NOMO-1 treated with DMSO at 0.1 percent for 48 hours (cell line): ENCODE measurements around the gene DROSHA.

Experiments used
- DNase-seq: peaks from one replicate; lab custom pipeline; 2025; ENCODE audit not compliant: unreplicated experiment; lab: John Stamatoyannopoulos, UW

DROSHA gene

DNA sequence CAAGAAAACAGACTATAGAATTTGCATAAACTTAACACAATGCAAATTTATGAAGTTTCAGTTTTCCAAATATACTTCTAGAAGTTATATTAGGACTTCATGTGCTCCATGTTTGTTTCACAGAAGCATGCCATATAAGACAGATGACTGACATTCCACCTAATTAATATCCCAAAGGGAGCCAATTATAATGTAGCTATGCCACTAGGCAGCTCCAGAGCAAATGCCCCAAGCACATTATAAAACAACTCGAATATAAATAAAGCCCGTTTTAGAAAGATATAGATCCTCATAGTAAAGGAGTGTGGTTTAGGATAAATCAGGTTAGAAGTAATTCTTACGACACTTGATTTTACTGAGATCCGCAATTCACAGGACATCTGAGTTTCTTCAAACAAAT, 8.9 kb downstream of the DROSHA start:
- no peak for DNase-seq

DNA sequence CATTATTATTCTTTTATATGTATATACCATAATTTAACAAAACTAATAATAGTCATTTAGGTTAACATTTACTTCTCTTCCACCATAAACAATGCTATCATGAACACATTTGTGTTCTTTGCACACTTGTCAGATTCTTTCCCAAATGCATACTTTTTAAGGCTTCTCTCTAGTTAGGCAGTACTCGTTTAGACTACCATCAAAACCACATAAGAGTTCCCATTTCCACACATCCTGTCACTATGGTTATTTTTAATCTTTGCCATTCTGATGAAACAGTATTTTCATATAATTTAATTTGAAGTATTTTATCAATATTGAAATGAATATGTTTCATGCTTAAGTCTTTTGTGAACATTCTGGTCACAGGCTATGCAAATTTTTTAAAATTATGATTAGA, 15.1 kb downstream of the DROSHA start:
- peak; percentile 65 for DNase-seq

DNA sequence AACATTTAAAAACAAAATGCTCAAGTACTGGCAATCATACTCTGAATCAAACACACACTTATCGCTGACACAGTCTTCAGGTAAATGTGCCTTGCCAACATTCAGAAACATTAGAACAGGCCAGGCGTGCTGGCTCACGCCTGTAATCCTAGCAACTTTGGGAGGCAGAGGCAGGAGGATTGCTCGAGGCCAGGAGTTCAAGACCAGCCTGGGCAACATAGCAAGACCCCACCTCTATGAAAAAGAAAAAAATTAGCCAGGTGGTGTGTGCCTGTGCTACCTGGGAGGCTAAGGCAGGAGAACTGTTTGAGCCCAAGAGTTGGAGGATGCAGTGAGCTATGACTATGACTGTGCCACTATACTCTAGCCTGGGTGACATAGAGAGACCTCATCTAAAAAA, 20.6 kb downstream of the DROSHA start:
- no peak for DNase-seq

DNA sequence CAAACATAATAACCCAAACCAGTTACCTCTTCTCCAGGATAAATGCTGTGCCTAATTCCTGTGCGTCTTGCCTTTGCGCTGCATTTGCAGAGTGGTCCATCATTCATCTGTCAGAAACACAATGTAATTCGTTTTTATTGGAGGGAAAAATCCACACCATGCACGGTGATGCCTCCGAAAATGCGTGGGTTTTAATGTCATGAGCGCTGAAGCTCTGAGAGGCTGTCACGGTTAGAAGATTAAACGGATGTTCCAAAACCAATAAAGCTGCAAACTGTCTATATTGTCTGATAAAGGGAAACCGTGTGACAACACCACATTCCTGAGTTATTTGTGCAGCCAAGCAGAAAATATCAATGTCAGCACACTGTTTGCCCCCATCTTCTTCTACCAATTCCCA, 27.4 kb downstream of the DROSHA start:
- no peak for DNase-seq

GRCh38 chr5:31502506-31502905, 29.4 kb downstream of the DROSHA start:
- DNase-seq, result no peak

GRCh38 chr5:31500256-31500655, 31.6 kb downstream of the DROSHA start:
- DNase-seq, result no peak

GRCh38 chr5:31496891-31497290, 35.0 kb downstream of the DROSHA start:
- DNase-seq, result no peak

GRCh38 chr5:31496301-31496700, 35.6 kb downstream of the DROSHA start:
- no peak for DNase-seq

DNA sequence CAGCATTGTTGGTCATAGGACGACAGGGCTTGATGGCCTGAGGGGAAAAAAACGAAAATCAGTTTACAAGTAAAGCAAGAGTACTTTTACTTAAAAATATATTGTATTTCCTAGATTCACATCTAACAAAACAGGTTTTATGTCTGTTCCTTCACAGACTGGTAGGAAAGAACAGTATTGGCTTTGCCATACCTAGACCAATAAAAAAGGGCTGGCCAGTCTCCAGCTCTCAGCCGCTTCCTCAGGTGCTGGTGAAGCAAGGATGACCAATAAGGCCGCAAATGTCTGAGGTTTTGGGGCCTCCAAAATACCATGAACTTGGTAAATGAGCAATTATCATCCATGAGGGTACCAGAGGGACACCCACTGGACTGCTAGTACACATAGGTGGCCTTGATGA, 36.6 kb downstream of the DROSHA start:
- DNase-seq, result no peak

DNA sequence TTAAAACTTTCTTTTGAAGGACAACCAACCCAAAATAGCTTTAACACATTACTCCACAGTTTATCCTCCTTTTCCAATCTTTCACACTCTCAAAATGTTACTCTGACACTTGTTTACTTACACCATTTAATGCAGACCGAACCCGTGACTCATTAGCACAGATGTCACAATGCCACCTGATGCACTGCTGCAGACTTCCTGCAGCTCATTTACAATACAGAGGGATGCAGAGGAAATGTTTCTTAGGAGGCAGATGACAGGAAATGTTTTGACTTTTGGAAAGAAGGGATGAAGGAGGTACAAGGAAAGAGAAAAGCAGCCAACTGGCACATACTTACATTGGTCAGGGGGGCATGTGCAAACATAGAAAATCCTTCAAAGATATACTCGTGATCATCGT, 39.0 kb downstream of the DROSHA start:
- DNase-seq, result no peak

- DNase-seq, result no peak
These were observed 44.4 kb downstream of the DROSHA start for GRCh38 chr5:31487506-31487905.

- no peak for DNase-seq
These were observed 45.5 kb downstream of the DROSHA start for GRCh38 chr5:31486441-31486840.

- no peak for DNase-seq
These were observed 46.3 kb downstream of the DROSHA start for GRCh38 chr5:31485376-31486207.

DNA sequence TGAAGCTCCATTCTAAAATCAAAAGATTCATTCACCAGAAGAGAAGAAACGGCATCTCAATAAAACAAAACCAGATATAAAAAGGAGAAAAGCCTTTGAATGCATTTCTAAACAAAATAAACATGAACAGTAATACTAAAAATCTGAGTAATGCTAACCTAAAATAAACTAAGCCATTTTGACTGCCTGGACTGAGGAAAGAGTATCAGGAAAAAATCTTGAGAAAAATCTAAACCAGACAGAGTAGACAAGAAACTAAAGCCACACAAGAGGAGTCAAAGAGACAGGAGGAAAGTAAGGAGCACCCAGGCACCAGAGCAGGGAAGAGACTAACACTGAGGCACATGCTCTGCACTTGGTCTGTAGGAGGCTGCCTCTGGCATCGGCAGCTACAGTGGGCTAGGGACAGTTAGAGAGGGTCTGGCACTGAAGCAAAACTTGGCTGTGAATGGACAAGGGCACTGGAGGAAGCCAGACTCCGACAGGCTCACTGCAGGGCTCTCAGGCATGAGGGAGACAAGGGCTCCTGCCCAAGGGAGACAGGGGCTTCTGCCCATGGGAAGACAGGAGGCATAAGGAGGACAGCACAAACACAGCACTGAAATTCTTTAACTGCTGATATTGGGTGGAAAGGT, 50.2 kb downstream of the DROSHA start:
- no peak for DNase-seq

- peak; percentile 32 for DNase-seq
These were observed 52.2 kb downstream of the DROSHA start for GRCh38 chr5:31479706-31480105.

GRCh38 chr5:31478901-31479300, 53.0 kb downstream of the DROSHA start:
- peak; percentile 54 for DNase-seq

DNA sequence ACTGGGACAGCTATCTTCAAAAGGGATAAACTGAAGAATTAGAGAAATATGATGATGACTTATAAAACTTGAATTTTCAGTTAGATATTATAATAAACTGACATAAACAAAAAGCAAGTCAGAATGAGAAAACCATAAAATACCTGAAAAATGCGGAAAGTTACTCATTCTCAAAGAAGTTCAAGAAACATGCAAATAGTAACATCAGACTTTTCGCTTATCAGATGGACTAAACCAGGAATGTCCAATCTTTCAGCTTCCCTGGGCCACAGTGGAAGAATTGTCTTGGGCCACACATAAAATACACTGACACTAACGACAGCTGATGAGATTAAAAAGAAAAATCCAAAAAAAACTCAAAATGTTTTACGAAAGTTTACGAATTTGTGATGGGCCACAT, 53.9 kb downstream of the DROSHA start:
- no peak for DNase-seq

GRCh38 chr5:31477516-31477915, 54.4 kb downstream of the DROSHA start:
- DNase-seq, result no peak

DNA sequence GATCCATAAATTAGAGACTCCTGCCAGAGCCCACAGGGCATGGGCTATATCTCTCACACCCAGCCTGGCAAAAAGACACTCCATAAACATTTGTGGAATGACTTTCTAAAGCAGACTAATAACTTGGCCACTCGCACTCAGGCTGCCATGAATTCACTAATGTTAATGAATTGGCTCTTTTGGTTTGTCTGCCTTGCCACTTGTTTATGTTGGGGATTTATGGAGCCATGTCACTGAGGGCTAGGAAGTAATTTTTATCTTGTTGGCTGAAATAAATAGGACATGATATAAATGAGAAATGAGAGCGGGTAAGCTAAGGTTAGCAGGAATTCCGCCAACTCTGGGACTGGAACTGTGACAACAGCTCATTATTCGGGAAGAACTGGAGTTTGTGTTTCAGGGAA, 55.2 kb downstream of the DROSHA start:
- DNase-seq, result no peak

DNA sequence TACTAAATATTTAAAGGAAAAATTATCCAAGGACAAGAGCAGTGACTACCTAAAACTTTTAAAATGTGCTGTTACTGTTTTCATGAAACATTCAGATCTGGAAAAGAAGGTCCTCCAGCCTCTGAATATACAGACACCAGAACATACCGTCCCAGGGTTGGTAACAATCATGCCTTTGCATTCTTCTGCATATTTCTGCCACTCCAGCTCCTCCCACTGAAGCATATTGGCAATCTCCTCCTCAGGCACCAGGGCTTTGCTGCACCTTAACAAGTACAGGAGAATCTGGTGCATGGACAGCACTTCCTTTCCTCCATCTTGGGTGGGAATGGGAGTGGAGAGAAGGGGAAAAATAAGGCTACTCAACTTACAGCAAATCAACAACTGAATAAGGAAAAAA, 60.0 kb downstream of the DROSHA start:
- DNase-seq, result no peak

GRCh38 chr5:31471040-31471439, 60.9 kb downstream of the DROSHA start:
- DNase-seq, result no peak

- DNase-seq, result no peak
These were observed 61.3 kb downstream of the DROSHA start for GRCh38 chr5:31470608-31471007.

DNA sequence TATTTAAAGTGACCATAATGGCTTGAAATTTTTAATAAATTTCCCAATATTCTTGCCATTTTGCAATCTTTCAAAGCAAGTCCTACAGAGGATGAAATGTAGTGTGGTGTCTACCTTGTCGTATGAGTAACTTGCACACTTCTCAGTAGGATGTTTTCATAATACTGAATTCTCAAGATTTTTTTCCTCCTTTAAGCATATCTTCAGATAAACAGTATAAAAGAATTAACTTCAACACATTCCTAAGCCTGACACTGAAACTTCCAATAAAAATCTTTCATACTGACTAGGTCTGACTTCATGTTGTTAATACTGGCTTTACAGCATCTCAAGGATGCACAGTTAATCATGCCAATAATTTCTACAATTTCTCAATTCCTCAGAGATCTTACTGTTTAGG, 62.0 kb downstream of the DROSHA start:
- DNase-seq, result no peak
